GM12864 (cell line): Measurements from ENCODE around the gene GNAS-AS1.

Experiments used
- DNase-seq: peaks from one replicate; pipeline ENCODE4 v3.0.0-alpha.2; 2011; ENCODE audit warnings: low read depth
- H3K4me3 ChIP-seq: 2 replicates; pipeline ENCODE4 v1.5.1; 2011; ENCODE audit warnings: mild to moderate bottlenecking, low read depth, low read length, control low read depth
- CTCF ChIP-seq: IDR thresholded peaks from 2 replicates; pipeline ENCODE4 v1.5.1; 2011; ENCODE audit warnings: low read depth, mild to moderate bottlenecking, moderate library complexity, low read length, control low read depth, inconsistent platforms; ENCODE audit errors: missing control alignments

GNAS-AS1 gene

DNA sequence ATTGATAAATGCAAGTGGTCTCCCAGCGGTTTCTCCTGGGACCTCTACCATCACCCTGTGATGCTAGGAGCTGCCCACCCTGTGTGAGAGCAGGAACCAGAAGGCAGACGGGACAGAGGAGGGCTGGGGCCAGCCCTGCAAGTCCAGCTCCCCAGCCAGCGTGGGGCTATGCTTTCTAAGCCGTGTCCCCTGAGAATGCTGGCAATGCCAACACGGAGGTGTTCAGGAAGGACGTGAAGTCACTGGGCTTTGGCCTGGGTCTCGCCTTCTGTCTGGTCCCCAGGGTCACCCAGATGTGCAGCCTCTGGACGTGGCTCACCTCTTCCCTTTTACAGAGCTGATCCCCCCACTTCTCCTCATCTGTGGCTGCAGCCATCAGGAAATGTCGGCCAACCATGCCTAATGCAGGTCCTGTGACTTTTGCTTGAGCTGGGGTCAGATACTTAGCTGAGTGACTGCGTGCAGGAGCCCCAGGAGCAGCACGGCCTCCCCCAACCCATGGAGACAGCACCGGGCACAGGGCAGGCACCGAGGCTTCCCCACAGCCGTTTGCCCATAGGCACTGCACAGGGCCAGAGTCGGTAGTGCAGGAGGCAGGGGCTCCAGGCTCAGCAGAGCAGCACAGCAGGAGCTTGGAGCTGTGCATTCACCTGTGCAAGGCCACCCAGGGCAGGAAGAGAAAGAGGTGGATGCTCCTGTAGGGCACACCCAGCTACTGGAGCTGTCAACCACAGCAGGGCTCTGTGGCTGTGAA lies 66.2 kb downstream of the GNAS-AS1 start:
- TF ChIP-seq CTCF: no peak
- DNase-seq: no peak
- no peak overlapping the region for H3K4me3 ChIP-seq

DNA sequence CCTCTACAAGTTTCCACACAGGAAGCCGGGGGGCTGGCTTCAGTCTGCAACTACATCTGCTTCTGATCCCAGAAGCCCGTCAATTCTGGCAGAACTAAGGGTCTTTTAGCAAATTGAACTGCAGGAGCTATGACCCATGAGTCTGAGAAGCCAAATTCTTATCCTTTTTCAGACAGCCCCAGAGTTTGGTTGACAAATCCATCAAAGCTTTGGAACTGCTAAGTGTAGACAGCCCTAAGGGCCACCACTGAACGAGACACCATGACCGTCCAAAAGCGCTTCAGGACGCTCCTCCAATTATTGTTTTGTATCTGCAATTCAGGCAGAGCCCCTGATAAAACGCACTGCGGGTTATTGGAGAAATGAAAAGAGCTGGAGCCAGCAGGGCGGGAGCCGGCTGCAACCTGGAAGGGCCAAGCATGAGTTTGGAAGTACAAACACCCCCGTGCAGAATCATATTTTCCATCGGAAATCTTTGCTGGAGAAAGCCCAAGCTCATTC lies 67.1 kb downstream of the GNAS-AS1 start:
- DNase-seq: no peak
- no peak for TF ChIP-seq CTCF
- H3K4me3 ChIP-seq: no peak overlapping the region

GRCh38 chr20:58781138-58781537 lies 69.6 kb downstream of the GNAS-AS1 start:
- no peak overlapping the region for H3K4me3 ChIP-seq
- TF ChIP-seq CTCF: no peak
- no peak for DNase-seq

- TF ChIP-seq CTCF: no peak
- DNase-seq: no peak
- no peak overlapping the region for H3K4me3 ChIP-seq
These were observed 71.9 kb downstream of the GNAS-AS1 start for GRCh38 chr20:58778760-58779159.

DNA sequence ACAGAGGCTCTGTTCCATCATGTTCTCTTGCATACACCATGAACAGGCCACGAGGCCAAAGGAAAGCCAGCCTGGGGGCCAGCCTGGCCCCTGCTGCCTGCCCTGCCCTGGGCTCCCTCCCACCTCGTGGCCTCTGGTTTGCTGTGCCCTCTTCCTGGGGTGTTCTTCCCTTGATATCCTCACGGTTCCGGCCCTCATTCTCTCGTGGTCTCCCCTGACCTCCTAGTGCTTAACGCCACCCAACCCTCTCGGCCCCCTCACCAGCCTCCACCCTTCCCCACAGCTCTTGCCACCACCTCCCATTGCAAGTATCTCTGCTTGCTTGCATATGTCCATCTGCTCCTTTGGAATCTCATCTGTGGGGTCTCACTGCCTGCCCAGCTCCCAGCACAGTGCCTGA lies 73.0 kb downstream of the GNAS-AS1 start:
- no peak for DNase-seq
- TF ChIP-seq CTCF: no peak
- no peak overlapping the region for H3K4me3 ChIP-seq

DNA sequence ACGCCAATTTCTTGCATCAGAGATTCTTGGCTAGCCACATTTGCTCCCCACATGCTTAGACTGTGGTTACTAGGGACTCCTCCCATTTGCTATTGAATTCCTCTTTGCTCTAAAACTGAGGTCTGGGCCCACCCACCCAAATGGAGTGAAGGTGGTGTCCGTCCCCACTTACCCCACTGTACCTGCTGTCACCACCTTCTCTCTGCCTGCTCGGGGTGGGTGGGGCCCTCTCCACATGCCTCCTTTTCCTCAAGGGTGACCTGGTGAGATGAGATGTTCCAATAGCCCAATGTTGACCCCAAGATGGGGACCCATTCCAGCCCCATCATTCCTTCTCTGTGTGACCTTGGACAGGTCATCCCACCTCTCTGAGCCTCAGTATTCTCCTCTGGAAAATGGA lies 74.6 kb downstream of the GNAS-AS1 start:
- H3K4me3 ChIP-seq: no peak overlapping the region
- no peak for TF ChIP-seq CTCF
- DNase-seq: no peak

GRCh38 chr20:58775371-58775770 lies 75.3 kb downstream of the GNAS-AS1 start:
- TF ChIP-seq CTCF: no peak
- DNase-seq: no peak

More at GRCh38 chr20:58775371-58775770, 75.3 kb downstream of the GNAS-AS1 start:
- no peak overlapping the region for H3K4me3 ChIP-seq
